ENCODE data around the gene VSTM4.

Gene VSTM4

GRCh38 chr10:49149881-49150280 lies 34.6 kb upstream of the VSTM4 start:
- no peak for TF ChIP-seq TAF1 (IDR thresholded peaks at IDR 0.05; ENCODE audit: low read depth, low read length)
- TF ChIP-seq SPI1 (IDR thresholded peaks at IDR 0.05; ENCODE audit: low read depth, low read length): no peak
- no peak for TF ChIP-seq PAX5 (IDR thresholded peaks at IDR 0.05; ENCODE audit: insufficient read depth, low read length, severe bottlenecking)
- no peak for TF ChIP-seq POLR2AphosphoS5 (IDR thresholded peaks at IDR 0.05; ENCODE audit: low read depth, low read length)
- no peak for TF ChIP-seq POLR2A (IDR thresholded peaks at IDR 0.05; ENCODE audit: low read depth, low read length)
- TF ChIP-seq POU2F2 (IDR thresholded peaks at IDR 0.05; ENCODE audit: low read depth, low read length): no peak
- DNase-seq (ENCODE audit: insufficient read length, low spot score) (no peak), FAIRE-seq (no peak)

GRCh38 chr10:49144058-49144720 lies 28.9 kb upstream of the VSTM4 start:
- DNase-seq (ENCODE audit: insufficient read length, low spot score): no peak
- TF ChIP-seq POLR2AphosphoS5 (IDR thresholded peaks at IDR 0.05; ENCODE audit: low read depth, low read length): no peak
- no peak for TF ChIP-seq PAX5 (IDR thresholded peaks at IDR 0.05; ENCODE audit: insufficient read depth, low read length, severe bottlenecking)
- no peak for TF ChIP-seq TAF1 (IDR thresholded peaks at IDR 0.05; ENCODE audit: low read depth, low read length)
- no peak for TF ChIP-seq POLR2A (IDR thresholded peaks at IDR 0.05; ENCODE audit: low read depth, low read length)
- TF ChIP-seq POU2F2 (IDR thresholded peaks at IDR 0.05; ENCODE audit: low read depth, low read length): no peak
- no peak for TF ChIP-seq SPI1 (IDR thresholded peaks at IDR 0.05; ENCODE audit: low read depth, low read length)
- FAIRE-seq: no peak

- FAIRE-seq: no peak
- TF ChIP-seq POLR2A (IDR thresholded peaks at IDR 0.05; ENCODE audit: low read depth, low read length) (no peak), POLR2AphosphoS5 (IDR thresholded peaks at IDR 0.05; ENCODE audit: low read depth, low read length) (no peak), POU2F2 (IDR thresholded peaks at IDR 0.05; ENCODE audit: low read depth, low read length) (no peak), SPI1 (IDR thresholded peaks at IDR 0.05; ENCODE audit: low read depth, low read length) (no peak), PAX5 (IDR thresholded peaks at IDR 0.05; ENCODE audit: insufficient read depth, low read length, severe bottlenecking) (no peak), TAF1 (IDR thresholded peaks at IDR 0.05; ENCODE audit: low read depth, low read length) (no peak)
- DNase-seq (ENCODE audit: insufficient read length, low spot score): no peak
These were observed 27.9 kb upstream of the VSTM4 start for GRCh38 chr10:49143249-49143648.

- no peak for TF ChIP-seq TAF1 (IDR thresholded peaks at IDR 0.05; ENCODE audit: low read depth, low read length)
- TF ChIP-seq PAX5 (IDR thresholded peaks at IDR 0.05; ENCODE audit: insufficient read depth, low read length, severe bottlenecking): no peak
- no peak for TF ChIP-seq SPI1 (IDR thresholded peaks at IDR 0.05; ENCODE audit: low read depth, low read length)
- TF ChIP-seq POLR2A (IDR thresholded peaks at IDR 0.05; ENCODE audit: low read depth, low read length): no peak
- no peak for TF ChIP-seq POLR2AphosphoS5 (IDR thresholded peaks at IDR 0.05; ENCODE audit: low read depth, low read length)
- no peak for TF ChIP-seq POU2F2 (IDR thresholded peaks at IDR 0.05; ENCODE audit: low read depth, low read length)
- DNase-seq (ENCODE audit: insufficient read length, low spot score): no peak
- no peak for FAIRE-seq
These were observed 26.4 kb upstream of the VSTM4 start for GRCh38 chr10:49141541-49142332.

GRCh38 chr10:49140304-49141177 lies 25.2 kb upstream of the VSTM4 start:
- FAIRE-seq (no peak), DNase-seq (ENCODE audit: insufficient read length, low spot score) (no peak)
- TF ChIP-seq POLR2AphosphoS5 (IDR thresholded peaks at IDR 0.05; ENCODE audit: low read depth, low read length) (no peak), PAX5 (IDR thresholded peaks at IDR 0.05; ENCODE audit: insufficient read depth, low read length, severe bottlenecking) (no peak), SPI1 (IDR thresholded peaks at IDR 0.05; ENCODE audit: low read depth, low read length) (no peak), TAF1 (IDR thresholded peaks at IDR 0.05; ENCODE audit: low read depth, low read length) (no peak), POLR2A (IDR thresholded peaks at IDR 0.05; ENCODE audit: low read depth, low read length) (no peak), POU2F2 (IDR thresholded peaks at IDR 0.05; ENCODE audit: low read depth, low read length) (no peak)

GRCh38 chr10:49139846-49140195 lies 24.5 kb upstream of the VSTM4 start:
- no peak for TF ChIP-seq POLR2AphosphoS5 (IDR thresholded peaks at IDR 0.05; ENCODE audit: low read depth, low read length)
- TF ChIP-seq POU2F2 (IDR thresholded peaks at IDR 0.05; ENCODE audit: low read depth, low read length): no peak
- TF ChIP-seq PAX5 (IDR thresholded peaks at IDR 0.05; ENCODE audit: insufficient read depth, low read length, severe bottlenecking): no peak
- no peak for TF ChIP-seq SPI1 (IDR thresholded peaks at IDR 0.05; ENCODE audit: low read depth, low read length)
- TF ChIP-seq TAF1 (IDR thresholded peaks at IDR 0.05; ENCODE audit: low read depth, low read length): no peak
- no peak for TF ChIP-seq POLR2A (IDR thresholded peaks at IDR 0.05; ENCODE audit: low read depth, low read length)
- FAIRE-seq: no peak
- DNase-seq (ENCODE audit: insufficient read length, low spot score): no peak

GRCh38 chr10:49139028-49139845 lies 23.9 kb upstream of the VSTM4 start:
- DNase-seq (ENCODE audit: insufficient read length, low spot score): no peak
- TF ChIP-seq PAX5 (IDR thresholded peaks at IDR 0.05; ENCODE audit: insufficient read depth, low read length, severe bottlenecking): no peak
- TF ChIP-seq TAF1 (IDR thresholded peaks at IDR 0.05; ENCODE audit: low read depth, low read length): no peak
- no peak for TF ChIP-seq SPI1 (IDR thresholded peaks at IDR 0.05; ENCODE audit: low read depth, low read length)
- TF ChIP-seq POLR2AphosphoS5 (IDR thresholded peaks at IDR 0.05; ENCODE audit: low read depth, low read length): no peak
- no peak for TF ChIP-seq POLR2A (IDR thresholded peaks at IDR 0.05; ENCODE audit: low read depth, low read length)
- TF ChIP-seq POU2F2 (IDR thresholded peaks at IDR 0.05; ENCODE audit: low read depth, low read length): no peak
- FAIRE-seq: no peak

GRCh38 chr10:49138361-49138891 lies 23.1 kb upstream of the VSTM4 start:
- FAIRE-seq (no peak), DNase-seq (ENCODE audit: insufficient read length, low spot score) (no peak)
- TF ChIP-seq POU2F2 (IDR thresholded peaks at IDR 0.05; ENCODE audit: low read depth, low read length) (no peak), SPI1 (IDR thresholded peaks at IDR 0.05; ENCODE audit: low read depth, low read length) (no peak), PAX5 (IDR thresholded peaks at IDR 0.05; ENCODE audit: insufficient read depth, low read length, severe bottlenecking) (no peak)
